ENCODE measurements around the gene MAN1C1. TPM values are rescaled to one million over a fixed set of nuclear protein-coding genes. Genes with fewer than 3 reads are reported as not detected.

The MAN1C1 gene
- polyA plus RNA-seq, 1 donor from 2014 or later = 1.3 TPM

- Histone ChIP-seq H3K9me2 (ENCODE audit: insufficient read depth, low read length) (no peaks in the 10 kb centered on the region), H3K27me3 (ENCODE audit: insufficient read depth, low read depth, low read length) (no peaks in the 10 kb centered on the region), H3K9me3 (ENCODE audit: low read length) (no peaks in the 10 kb centered on the region), H3K9ac (ENCODE audit: low read length) (no peak overlapping the region), H3K4me2 (ENCODE audit: low read length) (no peak overlapping the region), H2AFZ (ENCODE audit: low read depth, low read length) (no peak overlapping the region), H3K36me3 (ENCODE audit: insufficient read depth, low read length) (no peaks in the 10 kb centered on the region), H4K20me1 (ENCODE audit: insufficient read depth) (no peaks in the 10 kb centered on the region), H3K79me2 (replicated peaks; ENCODE audit: insufficient read depth, low read length) (no peaks in the 10 kb centered on the region), H3K27ac (ENCODE audit: low read length) (no peak overlapping the region), H3K4me3 (ENCODE audit: low read length) (no peak overlapping the region), H3F3A (ENCODE audit: insufficient read depth, low read length, poor library complexity, severe bottlenecking) (no peaks in the 10 kb centered on the region)
- TF ChIP-seq POLR2AphosphoS5 (IDR thresholded peaks at IDR 0.05) = no peak
- TF ChIP-seq EZH2 (IDR thresholded peaks at IDR 0.05; ENCODE audit: borderline replicate concordance, insufficient read depth, low read length, poor library complexity, severe bottlenecking) = no peak
- no peak for TF ChIP-seq MXI1 (conservative IDR thresholded peaks at IDR 0.05; ENCODE audit: poor library complexity, severe bottlenecking)
These were observed 59.9 kb downstream of the MAN1C1 start for GRCh38 chr1:25676488-25676887.

- Histone ChIP-seq H3K4me2 (ENCODE audit: low read length) (no peak overlapping the region), H3K36me3 (ENCODE audit: insufficient read depth, low read length) (no peaks in the 10 kb centered on the region), H3K27ac (ENCODE audit: low read length) (no peak overlapping the region), H3F3A (ENCODE audit: insufficient read depth, low read length, poor library complexity, severe bottlenecking) (no peaks in the 10 kb centered on the region), H3K9me2 (ENCODE audit: insufficient read depth, low read length) (no peaks in the 10 kb centered on the region), H2AFZ (ENCODE audit: low read depth, low read length) (no peak overlapping the region), H4K20me1 (ENCODE audit: insufficient read depth) (no peaks in the 10 kb centered on the region), H3K79me2 (replicated peaks; ENCODE audit: insufficient read depth, low read length) (no peaks in the 10 kb centered on the region), H3K27me3 (ENCODE audit: insufficient read depth, low read depth, low read length) (no peaks in the 10 kb centered on the region), H3K4me3 (ENCODE audit: low read length) (no peak overlapping the region), H3K9me3 (ENCODE audit: low read length) (no peaks in the 10 kb centered on the region), H3K9ac (ENCODE audit: low read length) (no peak overlapping the region)
- TF ChIP-seq CTCF (IDR thresholded peaks at IDR 0.05; ENCODE audit: poor library complexity, severe bottlenecking) (no peak), RAD21 (conservative IDR thresholded peaks at IDR 0.05) (no peak), REST (IDR thresholded peaks at IDR 0.05; ENCODE audit: borderline replicate concordance) (no peak), EZH2 (IDR thresholded peaks at IDR 0.05; ENCODE audit: borderline replicate concordance, insufficient read depth, low read length, poor library complexity, severe bottlenecking) (no peak), MXI1 (conservative IDR thresholded peaks at IDR 0.05; ENCODE audit: poor library complexity, severe bottlenecking) (no peak), EP300 (conservative IDR thresholded peaks at IDR 0.05; ENCODE audit: poor library complexity, severe bottlenecking) (no peak), TAF1 (IDR thresholded peaks at IDR 0.05; ENCODE audit: low read depth) (no peak)
These were observed 60.7 kb downstream of the MAN1C1 start for GRCh38 chr1:25677193-25677773.

GRCh38 chr1:25679171-25679570, 62.6 kb downstream of the MAN1C1 start:
- no peak for TF ChIP-seq EZH2 (IDR thresholded peaks at IDR 0.05; ENCODE audit: borderline replicate concordance, insufficient read depth, low read length, poor library complexity, severe bottlenecking)
- no peak for TF ChIP-seq TAF1 (IDR thresholded peaks at IDR 0.05; ENCODE audit: low read depth)
- no peak for TF ChIP-seq RAD21 (conservative IDR thresholded peaks at IDR 0.05)
- TF ChIP-seq EP300 (conservative IDR thresholded peaks at IDR 0.05; ENCODE audit: poor library complexity, severe bottlenecking) = no peak
- H3K9me2 ChIP-seq (ENCODE audit: insufficient read depth, low read length) = no peaks in the 10 kb centered on the region

More at GRCh38 chr1:25679171-25679570, 62.6 kb downstream of the MAN1C1 start:
- no peaks in the 10 kb centered on the region for H3K9me3 ChIP-seq (ENCODE audit: low read length)
- H3K4me3 ChIP-seq (ENCODE audit: low read length) = no peak overlapping the region
- no peak overlapping the region for H2AFZ ChIP-seq (ENCODE audit: low read depth, low read length)
- no peak overlapping the region for H3K9ac ChIP-seq (ENCODE audit: low read length)
- no peak overlapping the region for H3K4me2 ChIP-seq (ENCODE audit: low read length)
- no peaks in the 10 kb centered on the region for H3K27me3 ChIP-seq (ENCODE audit: insufficient read depth, low read depth, low read length)
- H3K36me3 ChIP-seq (ENCODE audit: insufficient read depth, low read length) = no peaks in the 10 kb centered on the region
- H3K79me2 ChIP-seq (replicated peaks; ENCODE audit: insufficient read depth, low read length) = no peaks in the 10 kb centered on the region
- H4K20me1 ChIP-seq (ENCODE audit: insufficient read depth) = no peaks in the 10 kb centered on the region
- H3K27ac ChIP-seq (ENCODE audit: low read length) = no peak overlapping the region
- no peaks in the 10 kb centered on the region for H3F3A ChIP-seq (ENCODE audit: insufficient read depth, low read length, poor library complexity, severe bottlenecking)
